ENCODE results near the gene ZNF428.

DNA sequence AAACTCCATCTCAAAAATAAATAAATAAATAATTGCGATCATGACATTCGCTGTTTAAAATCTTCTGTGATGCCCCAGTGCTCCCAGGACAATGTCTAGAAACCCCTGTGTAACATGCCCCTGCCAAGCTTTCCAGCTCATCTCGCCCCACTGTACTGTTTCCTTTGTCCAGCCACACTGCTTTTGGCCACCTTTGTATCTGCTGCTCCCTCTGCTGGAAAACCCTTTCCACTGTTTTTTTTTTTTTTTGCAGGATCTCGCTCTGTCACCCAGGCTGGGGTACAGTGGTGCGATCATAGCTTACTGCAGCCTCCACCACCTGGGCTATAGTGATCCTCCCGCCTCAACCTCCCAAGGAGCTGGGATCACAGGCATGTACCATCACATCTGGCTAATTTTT, 43.1 kb upstream of the ZNF428 start:
- TF ChIP-seq POLR2A (IDR thresholded peaks at IDR 0.05) (no peak), EP300 (IDR thresholded peaks at IDR 0.05) (no peak), POLR2AphosphoS5 (IDR thresholded peaks at IDR 0.05) (no peak)
- TF ChIP-seq, protein P1, sequence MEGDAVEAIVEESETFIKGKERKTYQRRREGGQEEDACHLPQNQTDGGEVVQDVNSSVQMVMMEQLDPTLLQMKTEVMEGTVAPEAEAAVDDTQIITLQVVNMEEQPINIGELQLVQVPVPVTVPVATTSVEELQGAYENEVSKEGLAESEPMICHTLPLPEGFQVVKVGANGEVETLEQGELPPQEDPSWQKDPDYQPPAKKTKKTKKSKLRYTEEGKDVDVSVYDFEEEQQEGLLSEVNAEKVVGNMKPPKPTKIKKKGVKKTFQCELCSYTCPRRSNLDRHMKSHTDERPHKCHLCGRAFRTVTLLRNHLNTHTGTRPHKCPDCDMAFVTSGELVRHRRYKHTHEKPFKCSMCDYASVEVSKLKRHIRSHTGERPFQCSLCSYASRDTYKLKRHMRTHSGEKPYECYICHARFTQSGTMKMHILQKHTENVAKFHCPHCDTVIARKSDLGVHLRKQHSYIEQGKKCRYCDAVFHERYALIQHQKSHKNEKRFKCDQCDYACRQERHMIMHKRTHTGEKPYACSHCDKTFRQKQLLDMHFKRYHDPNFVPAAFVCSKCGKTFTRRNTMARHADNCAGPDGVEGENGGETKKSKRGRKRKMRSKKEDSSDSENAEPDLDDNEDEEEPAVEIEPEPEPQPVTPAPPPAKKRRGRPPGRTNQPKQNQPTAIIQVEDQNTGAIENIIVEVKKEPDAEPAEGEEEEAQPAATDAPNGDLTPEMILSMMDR (IDR thresholded peaks at IDR 0.05): peak in 2 of 4 experiments; percentile 11 to 24

All from gastroesophageal sphincter (tissue), 3 donors.